Parathyroid adenoma (tissue), 2 donors: ENCODE results near the gene ANO2.

Experiments used
- H2AFZ ChIP-seq: fragments of 300-600 bp; sonication (generic); one replicate; pipeline ENCODE4 v1.7.0; 2017; ENCODE audit warnings: antibody characterized with exemption, mild to moderate bottlenecking
- H3K27ac ChIP-seq: fragments of 300-600 bp; sonication (generic); one replicate; pipeline ENCODE4 v1.7.0; 2017
- H3K27me3 ChIP-seq: fragments of 300-600 bp; sonication (generic); one replicate; pipeline ENCODE4 v1.7.0; 2017; ENCODE audit warnings: low read length; ENCODE audit not compliant: control insufficient read depth, insufficient read depth
- H3K36me3 ChIP-seq: fragments of 300-600 bp; sonication (generic); one replicate; pipeline ENCODE4 v1.7.0; 2017; ENCODE audit warnings: low read length; ENCODE audit not compliant: control insufficient read depth, insufficient read depth
- H3K4me1 ChIP-seq: fragments of 300-600 bp; sonication (generic); one replicate; pipeline ENCODE4 v1.7.0; 2017; ENCODE audit warnings: control low read depth
- H3K4me2 ChIP-seq: fragments of 300-600 bp; sonication (generic); one replicate; pipeline ENCODE4 v1.7.0; 2017; ENCODE audit warnings: low read length
- H3K4me3 ChIP-seq: fragments of 300-600 bp; sonication (generic); one replicate; pipeline ENCODE4 v1.7.0; 2017; ENCODE audit warnings: low read depth, low read length
- H3K79me2 ChIP-seq: fragments of 300-600 bp; sonication (generic); one replicate; pipeline ENCODE4 v1.7.0; 2017; ENCODE audit warnings: control low read depth
- H3K9ac ChIP-seq: fragments of 300-600 bp; sonication (generic); one replicate; pipeline ENCODE4 v1.7.0; 2017; ENCODE audit warnings: mild to moderate bottlenecking
- H3K9me3 ChIP-seq: fragments of 300-600 bp; sonication (generic); one replicate; pipeline ENCODE4 v1.7.0; 2017; ENCODE audit warnings: low read length; ENCODE audit not compliant: control insufficient read depth
- TF ChIP-seq, protein P1 (sequence below): fragments of 300-600 bp; sonication (generic); IDR thresholded peaks from one replicate; pipeline ENCODE4 v1.7.0; 2017; ENCODE audit warnings: antibody characterized with exemption, mild to moderate bottlenecking
- donor health status: primary hyperparathyroidism.

Gene ANO2

DNA sequence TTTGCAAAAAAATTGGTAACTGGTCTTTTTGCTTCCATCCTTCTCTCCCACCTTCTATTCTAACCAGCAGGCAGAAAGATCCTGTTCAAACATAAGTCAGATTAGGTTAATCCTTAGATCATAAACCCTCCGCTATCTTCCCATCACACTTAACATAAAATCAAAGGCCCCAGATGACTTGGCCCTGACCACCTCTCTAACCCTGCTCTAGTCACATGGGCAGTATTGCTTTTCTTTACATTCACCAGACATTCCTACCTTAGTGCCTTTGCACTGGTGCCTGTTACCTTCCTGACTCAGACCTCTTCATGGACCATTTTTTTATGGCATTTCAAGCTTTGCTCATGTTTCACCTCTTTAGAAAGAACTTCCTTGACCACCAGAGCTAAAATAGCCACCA, 429.6 kb downstream of the ANO2 start:
- TF ChIP-seq, protein P1, sequence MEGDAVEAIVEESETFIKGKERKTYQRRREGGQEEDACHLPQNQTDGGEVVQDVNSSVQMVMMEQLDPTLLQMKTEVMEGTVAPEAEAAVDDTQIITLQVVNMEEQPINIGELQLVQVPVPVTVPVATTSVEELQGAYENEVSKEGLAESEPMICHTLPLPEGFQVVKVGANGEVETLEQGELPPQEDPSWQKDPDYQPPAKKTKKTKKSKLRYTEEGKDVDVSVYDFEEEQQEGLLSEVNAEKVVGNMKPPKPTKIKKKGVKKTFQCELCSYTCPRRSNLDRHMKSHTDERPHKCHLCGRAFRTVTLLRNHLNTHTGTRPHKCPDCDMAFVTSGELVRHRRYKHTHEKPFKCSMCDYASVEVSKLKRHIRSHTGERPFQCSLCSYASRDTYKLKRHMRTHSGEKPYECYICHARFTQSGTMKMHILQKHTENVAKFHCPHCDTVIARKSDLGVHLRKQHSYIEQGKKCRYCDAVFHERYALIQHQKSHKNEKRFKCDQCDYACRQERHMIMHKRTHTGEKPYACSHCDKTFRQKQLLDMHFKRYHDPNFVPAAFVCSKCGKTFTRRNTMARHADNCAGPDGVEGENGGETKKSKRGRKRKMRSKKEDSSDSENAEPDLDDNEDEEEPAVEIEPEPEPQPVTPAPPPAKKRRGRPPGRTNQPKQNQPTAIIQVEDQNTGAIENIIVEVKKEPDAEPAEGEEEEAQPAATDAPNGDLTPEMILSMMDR = no peak
- Histone ChIP-seq H3K36me3 (no peaks in the 10 kb centered on the region), H3K27ac (no peak overlapping the region), H3K9me3 (no peaks in the 10 kb centered on the region), H3K79me2 (no peaks in the 10 kb centered on the region), H3K4me1 (no peaks in the 10 kb centered on the region), H2AFZ (no peak overlapping the region), H3K4me2 (no peak overlapping the region), H3K27me3 (peaks cover 4% of the 10 kb centered on the region), H3K9ac (no peak overlapping the region), H3K4me3 (no peak overlapping the region)

DNA sequence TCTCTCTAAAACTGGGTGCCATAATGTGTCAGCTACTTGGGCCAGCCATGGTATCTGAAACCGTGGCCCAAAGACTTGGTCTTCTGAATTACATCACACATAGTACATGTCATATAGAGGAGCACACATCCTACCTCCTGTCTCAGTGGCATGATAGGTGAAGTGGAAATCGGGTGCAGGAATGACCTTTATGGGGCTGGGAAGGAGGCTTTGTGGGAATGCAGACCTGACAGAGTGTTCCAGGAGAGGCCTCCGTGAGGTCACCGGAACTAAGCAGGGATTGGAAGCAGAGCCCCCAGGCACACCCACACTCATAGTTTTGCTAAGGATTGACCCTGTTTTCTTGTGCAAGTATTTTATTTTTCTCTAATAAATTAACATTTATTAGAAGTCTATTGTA, 430.5 kb downstream of the ANO2 start:
- H3K27me3 ChIP-seq = peaks cover 4% of the 10 kb centered on the region
- no peak overlapping the region for H3K4me3 ChIP-seq
- H2AFZ ChIP-seq = no peak overlapping the region
- no peaks in the 10 kb centered on the region for H3K9me3 ChIP-seq
- no peaks in the 10 kb centered on the region for H3K36me3 ChIP-seq
- H3K27ac ChIP-seq = no peak overlapping the region
- TF ChIP-seq, protein P1 = no peak
- no peaks in the 10 kb centered on the region for H3K79me2 ChIP-seq
- no peaks in the 10 kb centered on the region for H3K4me1 ChIP-seq
- H3K9ac ChIP-seq = no peak overlapping the region
- H3K4me2 ChIP-seq = no peak overlapping the region

DNA sequence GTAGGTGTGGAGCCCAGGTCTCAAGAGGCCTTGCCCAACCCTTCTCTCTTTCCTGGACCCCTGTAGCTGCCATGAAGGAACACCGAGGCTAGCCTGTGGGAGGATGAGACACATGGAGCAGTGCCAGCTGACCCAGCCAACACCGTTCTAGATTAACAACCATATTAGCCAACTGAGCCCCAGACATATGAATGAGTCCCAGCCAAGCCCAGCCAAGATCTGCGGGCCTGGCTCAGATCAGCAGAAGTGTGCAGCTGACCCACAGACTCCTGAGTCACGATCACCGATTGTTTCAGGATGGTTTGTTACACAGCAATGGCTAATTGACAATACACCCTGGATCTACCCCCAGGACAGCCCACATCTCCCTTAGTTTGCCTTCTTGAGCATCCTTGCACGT, 431.0 kb downstream of the ANO2 start:
- H3K4me2 ChIP-seq = no peak overlapping the region
- TF ChIP-seq, protein P1 = no peak
- H3K4me3 ChIP-seq = no peak overlapping the region
- no peaks in the 10 kb centered on the region for H3K9me3 ChIP-seq
- peaks cover 4% of the 10 kb centered on the region for H3K27me3 ChIP-seq
- H3K36me3 ChIP-seq = no peaks in the 10 kb centered on the region
- H2AFZ ChIP-seq = no peak overlapping the region
- no peaks in the 10 kb centered on the region for H3K79me2 ChIP-seq
- H3K4me1 ChIP-seq = no peaks in the 10 kb centered on the region
- no peak overlapping the region for H3K27ac ChIP-seq
- no peak overlapping the region for H3K9ac ChIP-seq

DNA sequence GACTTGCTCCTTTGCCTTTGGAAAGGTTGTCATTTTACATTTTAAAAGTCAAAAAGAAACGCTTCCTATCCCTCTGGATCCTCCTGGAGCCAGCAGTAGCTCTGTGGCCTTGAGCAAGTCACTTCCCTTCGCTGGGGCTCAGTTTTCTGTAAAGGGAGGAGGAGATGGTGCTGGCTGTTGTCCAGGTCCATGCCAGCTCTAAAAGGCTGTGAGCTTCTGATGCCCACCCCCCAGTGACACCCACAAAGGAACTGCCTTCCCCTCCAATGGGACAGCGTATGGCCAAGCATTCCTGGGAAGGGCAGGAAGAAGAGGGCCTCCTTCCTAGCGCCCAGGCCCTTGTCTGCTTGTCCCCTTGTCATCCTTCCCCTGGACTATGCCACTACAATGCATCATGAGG, 431.7 kb downstream of the ANO2 start:
- no peaks in the 10 kb centered on the region for H3K36me3 ChIP-seq
- no peak overlapping the region for H3K27ac ChIP-seq
- no peaks in the 10 kb centered on the region for H3K4me1 ChIP-seq
- TF ChIP-seq, protein P1 = no peak
- no peak overlapping the region for H3K4me2 ChIP-seq
- no peak overlapping the region for H3K9ac ChIP-seq
- no peaks in the 10 kb centered on the region for H3K9me3 ChIP-seq
- no peak overlapping the region for H2AFZ ChIP-seq
- H3K4me3 ChIP-seq = no peak overlapping the region
- peaks cover 4% of the 10 kb centered on the region for H3K27me3 ChIP-seq
- no peaks in the 10 kb centered on the region for H3K79me2 ChIP-seq
